ENCODE data around the gene MED13L.

Gene MED13L

GRCh38 chr12:116280595-116281290 is 3.2 kb upstream of the MED13L start:
- TF ChIP-seq TOX (CRISPR knock-in tag; IDR thresholded peaks at IDR 0.05; ENCODE audit: borderline replicate concordance) (no peak), POU6F1 (CRISPR knock-in tag; IDR thresholded peaks at IDR 0.05; ENCODE audit: borderline replicate concordance, low read depth) (no peak), PATZ1 (CRISPR knock-in tag; IDR thresholded peaks at IDR 0.05; ENCODE audit: borderline replicate concordance) (no peak), ZC3H10 (CRISPR knock-in tag; IDR thresholded peaks at IDR 0.05) (no peak), RARB (CRISPR knock-in tag; IDR thresholded peaks at IDR 0.05) (no peak)
- ATAC-seq, result no peak

GRCh38 chr12:116278667-116279066 is 1.2 kb upstream of the MED13L start:
- ATAC-seq, result no peak
- no peak for TF ChIP-seq OSR1 (CRISPR knock-in tag; IDR thresholded peaks at IDR 0.05)
- TF ChIP-seq RARB (CRISPR knock-in tag; IDR thresholded peaks at IDR 0.05), result no peak
- no peak for TF ChIP-seq ISL1 (CRISPR knock-in tag; IDR thresholded peaks at IDR 0.05)
- no peak for TF ChIP-seq PPARA (CRISPR knock-in tag; IDR thresholded peaks at IDR 0.05; ENCODE audit: borderline replicate concordance)
- TF ChIP-seq ZFP3 (CRISPR knock-in tag; IDR thresholded peaks at IDR 0.05), result no peak
- no peak for TF ChIP-seq ESRRG (CRISPR knock-in tag; IDR thresholded peaks at IDR 0.05)
- TF ChIP-seq TOX (CRISPR knock-in tag; IDR thresholded peaks at IDR 0.05; ENCODE audit: borderline replicate concordance), result no peak
- TF ChIP-seq ZNF70 (CRISPR knock-in tag; IDR thresholded peaks at IDR 0.05), result no peak
- no peak for TF ChIP-seq ZC3H10 (CRISPR knock-in tag; IDR thresholded peaks at IDR 0.05)
- TF ChIP-seq SNAI2 (CRISPR knock-in tag; IDR thresholded peaks at IDR 0.05), result no peak
- no peak for TF ChIP-seq POU6F1 (CRISPR knock-in tag; IDR thresholded peaks at IDR 0.05; ENCODE audit: borderline replicate concordance, low read depth)
- no peak for TF ChIP-seq CREB5 (CRISPR knock-in tag; IDR thresholded peaks at IDR 0.05; ENCODE audit: low read depth)
- TF ChIP-seq ZFP30 (CRISPR knock-in tag; IDR thresholded peaks at IDR 0.05), result no peak
- no peak for TF ChIP-seq ZNF8 (CRISPR knock-in tag; IDR thresholded peaks at IDR 0.05)
- no peak for TF ChIP-seq BACH2 (CRISPR knock-in tag; IDR thresholded peaks at IDR 0.05; ENCODE audit: borderline replicate concordance)
- TF ChIP-seq, protein P1, sequence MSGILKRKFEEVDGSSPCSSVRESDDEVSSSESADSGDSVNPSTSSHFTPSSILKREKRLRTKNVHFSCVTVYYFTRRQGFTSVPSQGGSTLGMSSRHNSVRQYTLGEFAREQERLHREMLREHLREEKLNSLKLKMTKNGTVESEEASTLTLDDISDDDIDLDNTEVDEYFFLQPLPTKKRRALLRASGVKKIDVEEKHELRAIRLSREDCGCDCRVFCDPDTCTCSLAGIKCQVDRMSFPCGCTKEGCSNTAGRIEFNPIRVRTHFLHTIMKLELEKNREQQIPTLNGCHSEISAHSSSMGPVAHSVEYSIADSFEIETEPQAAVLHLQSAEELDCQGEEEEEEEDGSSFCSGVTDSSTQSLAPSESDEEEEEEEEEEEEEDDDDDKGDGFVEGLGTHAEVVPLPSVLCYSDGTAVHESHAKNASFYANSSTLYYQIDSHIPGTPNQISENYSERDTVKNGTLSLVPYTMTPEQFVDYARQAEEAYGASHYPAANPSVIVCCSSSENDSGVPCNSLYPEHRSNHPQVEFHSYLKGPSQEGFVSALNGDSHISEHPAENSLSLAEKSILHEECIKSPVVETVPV (CRISPR knock-in tag; IDR thresholded peaks at IDR 0.05), result no peak
- TF ChIP-seq ARNTL (CRISPR knock-in tag; IDR thresholded peaks at IDR 0.05; ENCODE audit: borderline replicate concordance, low read depth), result no peak
- TF ChIP-seq TCF4 (CRISPR knock-in tag; IDR thresholded peaks at IDR 0.05; ENCODE audit: borderline replicate concordance), result no peak
- no peak for TF ChIP-seq CSDC2 (CRISPR knock-in tag; IDR thresholded peaks at IDR 0.05)

- ATAC-seq, result no peak
- no peak for TF ChIP-seq ZNF70 (CRISPR knock-in tag; IDR thresholded peaks at IDR 0.05)
- TF ChIP-seq PATZ1 (CRISPR knock-in tag; IDR thresholded peaks at IDR 0.05; ENCODE audit: borderline replicate concordance), result no peak
- TF ChIP-seq ZNF565 (CRISPR knock-in tag; conservative IDR thresholded peaks at IDR 0.05; ENCODE audit: low read depth), result no peak
- no peak for TF ChIP-seq CSDC2 (CRISPR knock-in tag; IDR thresholded peaks at IDR 0.05)
- TF ChIP-seq RARB (CRISPR knock-in tag; IDR thresholded peaks at IDR 0.05), result no peak
- no peak for TF ChIP-seq CREB5 (CRISPR knock-in tag; IDR thresholded peaks at IDR 0.05; ENCODE audit: low read depth)
- TF ChIP-seq ESRRG (CRISPR knock-in tag; IDR thresholded peaks at IDR 0.05), result no peak
- TF ChIP-seq PPARA (CRISPR knock-in tag; IDR thresholded peaks at IDR 0.05; ENCODE audit: borderline replicate concordance), result no peak
- TF ChIP-seq BACH2 (CRISPR knock-in tag; IDR thresholded peaks at IDR 0.05; ENCODE audit: borderline replicate concordance), result no peak
- no peak for TF ChIP-seq POU6F1 (CRISPR knock-in tag; IDR thresholded peaks at IDR 0.05; ENCODE audit: borderline replicate concordance, low read depth)
- TF ChIP-seq ZNF8 (CRISPR knock-in tag; IDR thresholded peaks at IDR 0.05), result no peak
- TF ChIP-seq ISL1 (CRISPR knock-in tag; IDR thresholded peaks at IDR 0.05), result no peak
- TF ChIP-seq ZFP30 (CRISPR knock-in tag; IDR thresholded peaks at IDR 0.05), result no peak
- no peak for TF ChIP-seq TOX (CRISPR knock-in tag; IDR thresholded peaks at IDR 0.05; ENCODE audit: borderline replicate concordance)
Measured at GRCh38 chr12:116278279-116278626, 760 bp upstream of the MED13L start.
